Central memory CD8-positive, alpha-beta T cell (primary cell): ENCODE data around the gene ERCC1.

Experiments
- ATAC-seq: fragments of 150-1000 bp; cut with Tn5 transposase; replicated peaks from 2 replicates; pipeline ENCODE4 v1.10.0; 2022; ENCODE audit warnings: mild to moderate bottlenecking, moderate FRiP score, moderate number of reproducible peaks; ENCODE audit not compliant: poor library complexity, severe bottlenecking; ENCODE audit errors: extremely low read depth
- DNase-seq, 2 donors: peaks; one replicate each; pipeline ENCODE4 v3.0.0; 2021; ENCODE audit warnings: low spot score in 2 of 2
- H3K27ac Mint-ChIP-seq: one replicate; pipeline ENCODE4 v1.8.0; 2022; ENCODE audit warnings: low read depth, mild to moderate bottlenecking, moderate library complexity, mixed read lengths
- H3K27me3 Mint-ChIP-seq: one replicate; pipeline ENCODE4 v1.8.0; 2022; ENCODE audit warnings: mixed read lengths
- H3K36me3 Mint-ChIP-seq: one replicate; pipeline ENCODE4 v1.8.0; 2022; ENCODE audit warnings: mild to moderate bottlenecking, moderate library complexity, mixed read lengths; ENCODE audit not compliant: insufficient read depth
- H3K4me1 Mint-ChIP-seq: one replicate; pipeline ENCODE4 v1.8.0; 2022; ENCODE audit warnings: mixed read lengths
- H3K4me3 Mint-ChIP-seq: one replicate; pipeline ENCODE4 v1.8.0; 2022; ENCODE audit warnings: mild to moderate bottlenecking, moderate library complexity, mixed read lengths
- H3K9me3 Mint-ChIP-seq: one replicate; pipeline ENCODE4 v1.8.0; 2022; ENCODE audit warnings: mixed read lengths

Gene ERCC1

DNA sequence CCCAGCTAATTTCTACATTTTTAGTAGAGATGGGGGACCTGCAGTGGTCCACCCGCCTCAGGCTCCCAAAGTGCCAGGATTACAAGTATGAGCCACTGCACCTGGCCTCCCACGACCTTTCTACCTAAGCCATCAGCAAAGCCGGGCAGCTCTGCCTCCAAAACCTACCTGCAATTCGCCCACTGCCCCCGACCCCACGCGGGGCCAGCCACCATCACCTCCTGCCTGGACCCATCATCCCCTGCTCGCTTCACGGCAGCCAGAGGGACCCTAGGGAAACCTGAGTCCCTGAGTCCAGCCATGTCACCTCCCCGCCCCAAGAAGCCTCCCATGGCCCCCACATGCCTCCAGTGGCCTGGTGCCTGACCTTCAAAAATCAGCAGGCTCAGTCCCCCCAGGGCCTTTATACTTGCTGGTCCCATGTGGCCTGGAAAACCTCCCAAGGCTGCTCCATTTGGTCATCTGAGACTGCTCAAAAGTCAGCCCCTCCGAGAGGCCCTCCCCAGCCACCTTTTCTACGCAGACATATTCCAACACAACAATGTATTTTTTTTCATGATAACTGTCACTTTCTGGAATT is 65.4 kb downstream of the ERCC1 start:
- peaks cover 7% of the 10 kb centered on the region for H3K36me3 Mint-ChIP-seq
- no peak overlapping the region for H3K4me3 Mint-ChIP-seq
- H3K27me3 Mint-ChIP-seq = no peaks in the 10 kb centered on the region
- DNase-seq (no peak), ATAC-seq (no peak)
- peak overlapping the region; percentile 19 for H3K27ac Mint-ChIP-seq
- H3K4me1 Mint-ChIP-seq = peaks cover 7% of the 10 kb centered on the region
- H3K9me3 Mint-ChIP-seq = no peaks in the 10 kb centered on the region

GRCh38 chr19:45357445-45357783 is 66.3 kb downstream of the ERCC1 start:
- Mint-ChIP-seq H3K27me3 (no peaks in the 10 kb centered on the region), H3K36me3 (peaks cover 8% of the 10 kb centered on the region), H3K9me3 (no peaks in the 10 kb centered on the region), H3K4me3 (no peak overlapping the region), H3K4me1 (peaks cover 7% of the 10 kb centered on the region), H3K27ac (no peak overlapping the region)
- DNase-seq (no peak), ATAC-seq (no peak)
